Right hindlimb (tissue), 1 donor: Measurements from ENCODE around the gene GATAD2B.

ENCODE experiments used
- DNase-seq: peaks from one replicate; pipeline ENCODE4 v3.0.0-alpha.2; 2018

The GATAD2B gene

DNA sequence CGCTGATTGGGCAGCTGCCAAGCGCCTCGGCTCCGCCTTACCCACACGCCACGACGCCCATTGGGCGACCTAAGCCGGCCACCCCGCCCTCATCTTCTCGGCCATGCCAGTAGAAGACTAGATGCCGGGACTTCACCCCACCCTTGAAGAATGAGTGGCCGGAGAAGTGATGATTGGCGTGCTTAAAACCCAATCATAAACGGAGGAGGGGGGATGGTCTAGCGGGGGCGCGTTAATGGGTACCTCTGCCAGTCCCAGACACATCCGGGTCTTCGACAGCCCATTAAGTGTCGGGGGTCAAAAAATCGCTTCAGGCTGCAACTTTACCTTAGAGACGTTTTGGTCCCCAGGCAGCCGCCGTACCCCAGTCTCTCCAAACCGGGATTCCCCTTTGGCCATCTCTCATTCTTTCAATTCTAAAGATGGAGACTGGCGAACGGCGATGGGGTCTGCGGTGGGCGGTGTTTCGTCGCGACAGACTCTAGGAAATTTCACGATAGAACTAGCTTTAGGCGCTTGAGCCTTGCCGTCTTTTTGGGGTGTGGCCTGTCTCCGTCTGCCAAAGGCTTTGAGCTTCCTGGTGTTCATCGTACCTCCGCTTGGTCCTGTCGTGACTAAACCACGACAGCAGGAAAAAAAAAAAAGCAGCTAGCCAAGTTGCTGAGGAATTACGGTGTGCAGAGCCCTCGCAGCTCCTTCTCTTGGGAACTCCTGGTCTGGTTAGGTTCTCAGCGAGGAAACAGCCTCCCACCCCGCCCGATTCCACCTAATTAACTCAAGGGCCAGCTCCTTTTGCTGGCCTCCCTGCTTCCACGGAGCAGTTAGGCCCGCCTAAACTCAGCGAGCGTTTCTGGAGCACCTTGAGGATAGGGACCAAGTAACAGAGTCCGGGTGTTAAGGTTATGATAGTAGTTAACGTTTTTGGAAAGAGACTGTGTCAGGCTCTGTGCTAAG is at the start of gene GATAD2B:
Gene GATAD2B, minus strand, starts transcription at position 1 of the 954 bp plus-strand sequence. CDS start 94,625 bp downstream, outside the sequence.
- DNase-seq = peak; percentile 99

DNA sequence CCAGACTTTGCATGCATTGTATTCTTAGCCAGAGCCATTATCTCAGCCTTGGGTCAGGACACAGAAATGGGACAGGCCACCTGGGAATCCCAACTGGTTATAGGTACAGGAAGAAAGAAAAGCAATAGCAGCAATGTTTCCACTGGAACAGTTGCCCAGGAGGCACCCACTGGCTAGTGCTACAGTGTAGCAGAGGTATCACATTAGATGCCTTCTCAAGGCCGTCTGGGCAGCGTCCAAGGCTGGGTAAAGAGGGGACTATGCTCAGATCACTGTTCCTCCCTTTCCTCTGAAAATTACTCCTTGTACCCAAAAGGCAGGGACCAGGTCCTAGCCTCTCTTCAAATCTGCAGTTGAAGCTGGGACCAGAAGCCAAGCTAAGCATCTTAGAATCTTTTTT is 47.6 kb upstream of the GATAD2B start:
- no peak for DNase-seq

DNA sequence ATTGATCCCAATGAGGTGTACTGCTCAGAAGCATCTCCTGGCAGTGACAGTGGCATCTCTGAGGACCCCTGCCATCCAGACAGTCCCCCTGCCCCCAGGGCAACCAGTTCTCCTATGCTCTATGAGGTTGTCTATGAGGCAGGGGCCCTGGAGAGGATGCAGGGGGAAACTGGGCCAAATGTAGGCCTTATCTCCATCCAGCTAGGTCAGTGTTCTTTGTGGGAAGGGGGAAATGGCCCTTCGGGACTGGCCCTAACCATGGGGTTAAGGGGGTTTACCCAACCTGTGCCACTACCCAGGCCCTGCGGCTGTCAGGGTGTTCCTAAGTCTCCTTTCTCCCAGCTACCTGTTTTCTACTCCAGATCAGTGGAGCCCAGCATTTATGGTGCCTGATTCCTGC is 46.2 kb upstream of the GATAD2B start:
- no peak for DNase-seq

DNA sequence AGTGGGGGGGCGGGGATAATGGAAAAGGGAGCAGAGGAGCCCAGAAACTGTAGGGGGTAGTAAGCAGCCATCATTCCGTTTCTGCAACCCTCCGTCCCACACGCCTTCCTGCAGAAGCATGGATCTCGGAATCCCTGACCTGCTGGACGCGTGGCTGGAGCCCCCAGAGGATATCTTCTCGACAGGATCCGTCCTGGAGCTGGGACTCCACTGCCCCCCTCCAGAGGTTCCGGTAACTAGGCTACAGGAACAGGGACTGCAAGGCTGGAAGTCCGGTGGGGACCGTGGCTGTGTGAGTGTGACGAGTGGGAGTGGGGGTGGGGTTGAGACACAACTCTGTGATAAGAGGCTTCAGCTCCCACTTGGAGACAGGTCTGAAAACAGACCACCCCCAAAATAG is 45.6 kb upstream of the GATAD2B start:
- peak; percentile 46 for DNase-seq

DNA sequence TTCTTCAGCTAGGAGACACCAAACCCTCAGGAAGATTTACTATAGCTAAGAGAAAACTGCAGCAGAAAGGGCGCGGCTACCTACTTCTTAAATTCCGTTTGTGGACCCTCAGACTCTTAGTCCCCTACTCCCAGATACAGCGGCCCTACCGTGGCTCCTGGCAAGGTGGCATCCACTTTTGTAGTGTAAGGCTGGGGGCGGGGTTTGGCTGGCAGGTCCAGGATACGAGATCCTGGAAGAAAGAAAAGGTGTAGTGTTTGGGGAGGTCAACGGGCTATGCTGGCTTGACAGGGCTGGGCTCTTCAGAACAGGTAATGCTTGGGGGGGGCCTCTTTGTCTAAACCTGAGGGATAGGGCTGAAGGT is 45.2 kb upstream of the GATAD2B start:
- DNase-seq = no peak

DNA sequence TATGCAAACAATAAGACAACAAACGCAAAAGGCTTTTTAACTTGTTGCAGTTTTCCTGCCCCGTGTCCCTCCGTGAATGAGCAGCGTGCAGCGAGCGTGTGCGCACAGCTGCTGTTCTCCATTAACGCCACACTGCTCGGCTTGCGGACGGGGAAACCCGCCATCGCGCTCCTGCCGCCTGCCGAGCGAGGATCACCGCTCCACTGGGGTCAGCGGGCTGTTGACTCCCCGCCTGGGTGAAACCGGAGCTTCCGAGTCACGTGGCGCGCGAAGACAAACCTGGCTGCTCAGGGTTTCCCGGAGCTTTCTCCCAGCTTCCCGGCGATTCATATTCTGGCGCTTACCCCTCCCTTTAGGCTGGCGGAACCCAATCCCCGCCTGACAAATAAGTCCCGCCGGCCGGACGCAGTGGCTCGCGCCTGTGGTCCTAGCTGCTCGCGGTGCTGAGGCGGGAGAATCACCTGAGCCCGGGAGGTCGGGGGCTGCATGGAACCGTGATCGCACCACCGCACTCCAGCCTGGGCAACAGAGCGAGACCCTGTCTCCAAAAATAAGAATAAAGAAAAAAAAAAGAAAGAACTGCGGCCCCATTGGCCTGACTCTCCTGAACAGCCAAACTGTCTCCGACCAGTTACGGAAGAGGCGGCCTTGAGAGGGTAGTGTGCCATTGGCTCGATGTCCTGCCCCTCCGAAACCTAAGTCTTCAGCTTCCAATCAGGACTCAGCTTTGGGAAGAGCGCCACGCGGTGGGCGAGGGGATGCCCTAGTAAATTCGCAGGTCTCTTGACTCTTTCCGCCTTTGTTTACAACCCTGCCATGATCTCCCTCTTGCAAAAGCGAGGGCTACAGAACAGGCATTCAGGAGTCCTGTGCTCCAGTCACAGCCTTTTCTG is 44.6 kb upstream of the GATAD2B start, which contains the start of gene CREB3L4:
Gene CREB3L4, plus strand, starts transcription at position 796 of the 893 bp plus-strand sequence. CDS start 624 bp downstream, outside the sequence.
- DNase-seq = peak; percentile 96

DNA sequence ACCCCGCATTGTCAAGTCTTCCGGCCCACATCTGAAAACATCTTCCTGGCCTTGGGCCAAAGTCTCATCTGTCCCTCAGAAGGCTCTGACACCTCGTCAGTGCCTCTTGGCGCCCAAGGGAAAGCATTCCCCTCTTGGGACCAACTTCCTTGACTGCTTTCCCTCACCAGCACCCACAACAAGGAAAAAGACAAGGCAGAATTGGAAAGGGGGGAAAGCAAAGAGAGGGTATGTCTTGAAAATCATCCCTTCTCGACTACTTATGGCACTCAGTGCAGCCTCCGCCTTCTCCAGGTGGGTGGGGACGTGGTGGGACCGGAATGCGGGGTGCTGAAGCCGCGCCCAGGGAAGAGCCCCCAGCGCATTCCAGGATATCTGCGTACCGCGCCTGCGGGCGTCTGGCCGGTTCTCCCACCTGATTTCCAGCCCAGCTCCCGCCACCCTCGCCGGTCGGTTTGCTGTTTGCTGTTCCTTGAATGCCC is 41.1 kb upstream of the GATAD2B start:
- peak; percentile 62 for DNase-seq

DNA sequence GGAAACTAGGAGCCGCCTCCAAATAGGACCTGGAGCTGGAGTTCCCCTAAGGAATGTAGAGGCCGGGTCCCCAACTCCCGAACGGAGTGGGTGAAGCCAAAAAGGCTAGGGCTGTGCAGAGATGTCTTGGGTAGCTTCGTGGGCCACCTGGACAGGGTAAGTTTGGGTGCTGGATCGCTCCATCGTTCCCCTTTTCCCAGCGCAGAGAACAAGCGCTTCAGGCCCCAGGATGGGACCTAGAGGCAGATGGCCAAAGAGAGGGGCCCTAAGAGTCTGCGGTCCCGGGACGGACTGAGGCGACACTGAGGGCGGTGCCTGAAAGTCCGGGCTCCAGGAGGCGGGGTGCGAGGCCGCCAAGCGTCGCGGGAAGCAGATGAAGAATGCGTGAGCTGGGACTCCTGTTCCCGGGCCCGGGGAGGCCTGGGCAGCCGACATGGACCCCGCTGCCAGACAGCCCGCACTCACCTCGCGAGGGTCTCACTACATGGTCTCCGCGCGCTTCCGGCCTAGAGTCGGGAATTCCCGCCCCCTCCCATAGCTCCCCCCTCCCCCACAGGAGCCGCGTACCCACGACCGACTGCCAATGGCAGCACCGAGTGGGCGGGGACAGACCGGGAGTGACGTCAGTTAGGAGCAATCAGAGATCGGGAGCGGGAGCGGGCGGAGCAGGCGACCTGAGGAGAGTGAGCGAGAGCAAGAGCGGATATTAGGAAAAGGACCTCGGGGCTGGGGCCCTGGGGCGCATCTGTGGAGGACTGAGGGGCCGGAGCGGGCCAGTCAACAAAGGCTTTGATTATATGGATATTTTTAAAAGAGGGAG is 40.5 kb upstream of the GATAD2B start, which contains the start of gene SLC39A1:
Gene SLC39A1, minus strand, starts transcription at position 508 of the 820 bp plus-strand sequence. CDS start 822 bp downstream, outside the sequence.
- peak; percentile 99 for DNase-seq

DNA sequence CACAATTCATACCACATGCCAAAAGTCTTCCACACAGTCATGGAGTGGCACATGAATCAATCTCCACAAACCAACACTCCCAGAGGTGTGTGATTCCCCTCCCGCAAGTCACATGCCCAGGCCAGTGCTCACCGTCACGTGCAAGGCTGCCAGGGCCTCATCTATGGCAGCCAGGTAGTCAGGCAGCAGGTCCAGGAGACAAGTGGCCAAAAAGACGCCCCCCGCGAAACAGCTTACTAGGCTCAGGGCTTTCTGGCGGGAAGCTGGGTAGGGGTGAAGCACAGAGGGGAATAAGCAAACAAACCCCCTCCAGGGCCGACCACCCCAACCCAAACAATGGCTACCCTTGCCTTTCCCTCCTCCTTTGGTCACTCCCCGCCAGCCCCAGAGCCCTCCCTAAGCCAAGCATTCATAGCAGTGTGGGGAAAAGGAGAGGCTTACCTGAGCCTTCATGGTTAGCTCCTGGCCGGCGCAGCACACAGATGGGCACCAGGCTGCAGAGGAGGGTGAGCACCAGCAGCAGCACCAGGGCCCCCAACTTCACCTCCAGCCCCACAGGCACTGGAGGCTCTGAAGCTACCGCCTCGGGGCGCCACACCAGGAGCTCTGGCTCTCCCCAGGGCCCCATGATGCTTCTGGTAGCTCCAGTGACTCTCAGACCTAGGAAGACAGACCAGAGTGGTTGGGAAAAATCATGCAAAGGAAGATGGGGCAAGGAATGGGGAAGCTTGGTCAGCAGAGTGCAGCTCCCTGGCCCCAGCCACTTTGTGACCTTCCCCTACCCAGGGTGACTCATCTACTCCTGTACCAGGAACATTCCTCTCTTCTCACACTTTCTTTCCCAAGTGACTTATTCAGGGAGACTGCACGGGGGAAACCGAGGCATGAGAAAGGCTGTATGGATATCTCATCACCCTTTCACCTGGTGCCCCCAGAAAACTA is 39.6 kb upstream of the GATAD2B start:
- DNase-seq = no peak

DNA sequence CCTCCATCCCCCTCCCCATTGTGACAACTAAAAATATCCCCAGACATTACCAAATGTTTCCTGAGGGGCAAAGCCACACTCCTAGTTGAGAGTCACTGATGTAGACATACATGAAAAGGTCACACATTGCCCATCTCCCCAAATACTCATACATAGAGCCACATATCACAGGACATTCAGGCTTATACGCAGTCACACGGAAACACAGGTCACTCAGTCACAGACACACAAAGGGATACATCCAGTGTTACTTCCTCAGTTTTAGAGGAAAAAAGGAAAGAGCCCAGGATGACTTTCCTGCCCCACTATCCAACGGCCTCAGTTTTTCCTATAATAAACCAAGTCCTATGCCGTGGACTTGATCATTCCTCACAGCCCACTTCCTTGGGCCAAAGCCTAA is 38.6 kb upstream of the GATAD2B start:
- DNase-seq = no peak

DNA sequence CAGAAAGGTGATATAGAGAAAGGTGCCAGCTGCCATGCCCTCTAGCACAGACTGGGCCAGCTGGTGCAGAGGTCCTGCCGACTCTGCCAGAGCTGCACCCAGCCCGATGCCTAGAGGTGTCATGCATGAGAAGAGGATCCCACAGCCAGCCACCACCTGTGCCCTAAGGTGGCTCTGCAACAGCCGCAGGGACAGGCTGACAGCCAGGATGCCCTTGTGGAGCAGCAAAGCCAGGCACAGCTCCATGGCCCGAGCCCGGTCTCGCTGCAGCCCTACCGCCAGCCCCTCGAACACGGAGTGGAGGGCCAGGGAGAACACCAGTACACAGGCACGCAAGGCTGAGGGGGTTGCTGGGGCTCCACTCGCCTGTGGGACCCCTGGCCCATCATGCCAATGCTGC is 37.4 kb upstream of the GATAD2B start:
- DNase-seq = no peak

DNA sequence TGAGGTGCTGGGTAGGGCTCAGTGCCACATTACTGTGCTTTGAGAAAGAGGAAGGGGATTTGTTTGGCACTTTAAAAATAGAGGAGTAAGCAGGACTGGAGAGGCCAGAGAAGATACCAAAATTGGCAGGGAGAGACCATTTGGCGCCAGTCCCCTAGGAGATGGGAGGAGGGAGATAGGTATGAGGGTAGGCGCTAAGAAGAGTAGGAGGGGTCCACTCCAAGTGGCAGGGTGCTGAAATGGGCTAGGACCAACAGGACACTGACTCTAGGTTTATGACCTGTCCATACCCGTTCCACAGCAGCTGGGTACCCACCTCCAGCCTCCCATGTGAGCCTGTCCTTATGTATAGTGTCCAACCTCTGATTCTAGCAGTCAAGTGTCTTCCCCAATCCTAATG is 36.7 kb upstream of the GATAD2B start:
- DNase-seq = no peak

DNA sequence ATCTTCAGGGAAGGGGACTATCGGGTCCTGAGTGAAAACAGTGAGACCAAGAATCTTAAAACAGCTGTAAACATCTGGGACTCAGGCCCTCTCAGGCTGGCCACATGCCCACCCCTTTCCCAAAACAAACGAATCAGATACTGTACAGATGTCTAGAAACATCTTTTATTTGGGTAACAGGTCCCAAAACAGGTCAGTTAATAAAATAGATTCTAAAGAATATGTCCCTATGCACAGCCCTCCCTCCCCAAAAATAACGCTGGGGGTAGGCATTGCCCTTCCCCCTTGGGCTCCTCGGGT is 36.1 kb upstream of the GATAD2B start:
- no peak for DNase-seq

DNA sequence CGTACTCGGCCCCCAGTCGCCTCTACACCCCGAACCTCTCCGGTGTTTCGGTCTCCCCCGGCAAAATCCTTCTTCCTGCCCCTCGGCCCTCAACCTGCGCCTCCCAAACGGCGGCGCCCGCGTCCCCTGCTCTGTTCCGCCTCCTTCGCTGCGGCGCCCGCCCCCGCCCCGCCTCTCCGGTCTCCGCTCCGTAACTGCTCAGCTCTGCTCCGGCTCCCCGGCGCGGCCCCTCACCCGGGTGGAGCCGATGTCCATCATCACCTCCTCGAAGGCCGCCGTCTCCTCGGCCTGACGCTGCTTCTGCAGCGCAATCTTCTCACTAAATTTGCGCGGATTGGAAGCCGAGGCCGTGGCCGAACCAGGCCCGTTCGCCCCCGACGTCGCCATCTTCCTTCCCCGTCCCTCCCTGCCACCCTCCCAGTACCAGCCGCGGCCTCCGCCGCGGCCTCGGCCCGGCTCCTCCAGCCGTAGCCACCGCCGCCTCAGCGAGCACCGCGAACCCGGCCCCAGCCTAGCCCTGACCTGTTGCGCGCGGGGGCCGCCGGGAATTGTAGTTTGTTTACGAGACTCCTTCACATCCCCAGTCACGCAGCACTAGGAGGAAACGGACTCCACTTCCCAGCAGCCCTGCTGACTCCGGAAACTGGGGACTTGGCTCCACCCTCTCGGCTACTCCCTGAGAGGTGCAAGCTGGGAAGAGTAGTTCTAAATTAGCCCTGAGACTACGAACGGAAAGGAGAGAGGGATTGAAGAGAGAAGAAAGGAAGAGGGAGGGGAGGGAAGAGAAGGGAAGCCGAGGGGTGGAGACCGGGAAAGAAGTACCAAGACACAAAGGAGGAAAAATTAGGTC is 35.6 kb upstream of the GATAD2B start, which contains the start of gene CRTC2:
Gene CRTC2, minus strand, starts transcription at position 502 of the 850 bp plus-strand sequence. Its CDS starts 115 bp downstream, at position 387.
- peak; percentile 99 for DNase-seq

DNA sequence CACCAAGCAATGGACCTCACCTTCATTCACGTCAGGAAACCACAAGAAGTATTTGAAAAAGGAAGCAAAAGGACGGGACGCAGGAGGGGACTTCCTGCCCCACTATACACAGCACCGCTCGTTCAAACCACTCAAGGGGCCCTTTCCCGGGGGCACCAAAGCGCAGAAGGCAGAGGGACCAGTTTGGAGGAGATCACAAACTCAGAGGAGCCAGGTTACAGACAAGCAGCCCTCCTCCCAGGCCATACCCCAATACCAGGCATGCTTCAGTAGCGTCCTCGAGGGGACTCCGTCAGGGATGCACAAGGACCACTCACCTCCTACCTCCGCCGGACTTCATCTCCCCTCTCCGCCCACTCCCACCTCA is 35.0 kb upstream of the GATAD2B start:
- no peak for DNase-seq

DNA sequence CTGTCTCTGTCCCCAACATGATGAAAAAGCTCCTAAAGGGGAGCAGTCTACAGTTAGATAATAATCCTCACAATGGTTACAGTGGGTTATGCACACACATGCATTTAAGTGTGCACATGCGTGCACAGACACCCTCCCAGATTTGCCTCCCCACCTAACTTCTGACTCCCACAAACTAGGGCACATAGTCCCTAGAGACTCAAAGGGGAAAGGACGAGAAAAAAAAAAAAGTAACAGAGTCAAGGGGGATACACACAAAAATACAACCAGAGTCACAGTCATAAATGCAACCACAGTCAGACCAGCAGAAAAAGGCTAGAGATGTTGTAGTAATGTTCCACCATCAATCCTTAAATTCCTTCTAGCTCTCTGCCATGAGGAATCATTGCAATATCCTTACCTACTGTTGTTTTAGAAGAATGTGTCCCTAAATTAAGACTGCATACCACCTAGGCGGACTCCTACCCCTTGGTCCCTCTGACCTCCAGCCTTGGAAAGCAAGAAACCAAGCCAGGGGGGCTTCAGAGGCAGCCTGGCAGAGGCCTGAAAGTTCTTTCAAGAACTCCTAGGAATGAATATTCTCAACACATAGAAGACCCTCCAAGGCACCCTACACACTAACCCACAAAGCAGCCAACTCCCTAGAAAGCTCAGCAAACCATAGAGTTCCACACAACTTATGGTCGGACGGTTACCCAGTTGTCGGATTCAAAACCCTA is 34.4 kb upstream of the GATAD2B start:
- no peak for DNase-seq

DNA sequence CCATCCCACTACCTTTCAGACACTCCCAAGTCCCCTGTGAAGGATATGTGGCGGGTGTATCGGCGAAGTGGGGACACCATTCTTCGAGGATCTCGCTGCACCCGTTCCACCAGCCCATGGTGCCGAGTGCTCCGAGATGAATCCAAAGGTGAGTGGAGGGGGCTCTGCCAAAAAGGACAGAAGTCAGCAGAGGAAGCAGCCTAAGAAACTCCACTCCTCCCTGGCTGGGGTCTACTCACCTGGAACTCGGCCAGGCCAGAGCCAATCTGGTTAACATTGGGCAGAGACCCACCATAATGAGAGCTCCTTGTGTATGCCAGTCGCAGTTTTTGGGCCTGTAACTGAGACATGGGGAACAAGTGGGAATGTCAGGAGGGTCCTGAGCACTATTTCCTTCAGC is 32.1 kb upstream of the GATAD2B start:
- no peak for DNase-seq

DNA sequence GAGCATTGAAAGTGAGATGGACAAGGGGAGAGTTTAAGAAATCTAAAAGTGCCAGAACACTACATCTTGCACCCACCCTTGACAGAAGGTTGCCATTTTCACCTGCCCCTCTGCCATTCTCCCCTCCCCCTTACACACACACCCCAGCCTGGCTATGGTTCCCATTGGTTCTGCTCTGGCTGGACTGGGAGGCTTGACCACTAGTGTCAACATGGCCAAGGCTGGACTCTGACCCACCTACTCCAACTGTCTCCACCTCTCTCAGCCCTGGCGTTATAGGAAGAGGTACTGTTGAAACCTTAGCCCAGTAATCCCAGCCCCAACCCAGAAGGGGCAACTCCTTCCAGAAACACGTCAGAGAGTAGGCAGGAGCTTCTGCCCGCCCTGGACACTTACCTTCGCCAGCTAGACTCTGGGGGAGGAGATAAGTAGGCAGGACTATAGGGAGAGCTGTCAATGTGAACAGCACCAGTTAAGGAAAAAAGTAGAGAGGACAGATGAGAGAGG is 31.1 kb upstream of the GATAD2B start:
- no peak for DNase-seq

DNA sequence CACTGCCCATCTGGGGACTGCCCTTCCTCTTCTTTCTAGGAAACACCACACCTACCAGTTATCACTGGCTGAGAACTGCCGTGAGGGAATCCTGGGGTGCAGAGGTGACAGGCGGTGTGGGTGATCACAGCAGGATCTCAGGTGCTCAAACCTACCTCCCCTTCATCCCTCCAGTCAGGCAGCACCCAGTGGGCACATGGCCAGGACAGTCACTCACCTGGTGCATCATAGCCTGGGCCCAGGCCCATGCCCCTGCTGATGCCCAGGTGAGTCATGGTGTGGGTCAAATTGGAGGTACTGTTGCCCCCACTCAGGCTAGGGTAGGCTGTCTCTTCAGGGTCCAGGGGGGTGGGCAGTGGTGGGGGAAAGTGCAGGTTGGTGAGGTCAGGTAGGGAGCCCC is 29.0 kb upstream of the GATAD2B start:
- no peak for DNase-seq
